GM18951 (cell line): ENCODE results near the gene HSP90B1.

Experiments
- POLR2A ChIP-seq: IDR thresholded peaks from 4 replicates; pipeline ENCODE4 v1.6.1; 2011; ENCODE audit warnings: mild to moderate bottlenecking; ENCODE audit not compliant: insufficient read length, insufficient read depth; ENCODE audit errors: extremely low read depth
- in situ Hi-C: fragments of 300-500 bp; cut with MboI; formaldehyde crosslinking; loops from one replicate; pipeline ENCODE4 v1.12.0; 2022; ENCODE audit warnings: low sequenced_read_pairs, mixed read lengths, inconsistent platforms; ENCODE audit not compliant: unreplicated experiment

The HSP90B1 gene

GRCh38 chr12:103948746-103949406 lies 18.7 kb downstream of the HSP90B1 start:
- in situ Hi-C loops = no loop called here
- TF ChIP-seq POLR2A = no peak

GRCh38 chr12:103952497-103952896 lies 22.3 kb downstream of the HSP90B1 start:
- in situ Hi-C loops = no loop called here
- no peak for TF ChIP-seq POLR2A

DNA sequence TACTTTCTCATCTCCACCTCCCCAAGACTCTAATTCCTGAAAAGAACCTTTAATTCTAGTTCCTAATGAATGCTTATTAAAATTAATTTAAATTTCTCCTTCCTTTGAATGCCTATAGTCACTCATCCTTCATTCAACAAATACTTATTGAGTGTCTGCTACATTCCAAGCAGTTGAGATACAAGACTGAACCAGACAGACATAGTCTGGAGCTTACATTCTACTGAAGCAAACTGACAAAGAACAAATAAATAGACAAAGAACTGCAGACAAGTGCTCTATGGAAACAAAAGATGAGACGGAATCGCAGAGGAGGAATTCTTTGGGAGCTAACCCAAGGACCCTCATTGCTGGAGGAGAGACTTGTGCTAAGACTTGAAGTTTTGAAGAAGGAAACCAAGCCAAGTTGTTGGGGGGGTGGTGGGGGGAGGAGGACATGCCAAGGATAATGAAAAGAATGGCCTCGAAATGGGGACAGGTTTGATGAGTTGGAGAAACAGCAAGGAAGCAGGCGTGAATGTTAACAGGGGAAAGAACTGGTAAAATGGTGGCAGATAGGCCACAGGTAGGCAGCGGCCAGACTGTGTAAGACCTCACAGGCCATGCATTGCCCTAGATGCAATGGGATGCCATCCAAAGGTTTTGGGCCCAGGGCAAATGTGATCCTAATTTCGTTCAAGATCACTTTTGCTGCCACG lies 25.8 kb downstream of the HSP90B1 start:
- no peak for TF ChIP-seq POLR2A
- in situ Hi-C loops = no loop called here

DNA sequence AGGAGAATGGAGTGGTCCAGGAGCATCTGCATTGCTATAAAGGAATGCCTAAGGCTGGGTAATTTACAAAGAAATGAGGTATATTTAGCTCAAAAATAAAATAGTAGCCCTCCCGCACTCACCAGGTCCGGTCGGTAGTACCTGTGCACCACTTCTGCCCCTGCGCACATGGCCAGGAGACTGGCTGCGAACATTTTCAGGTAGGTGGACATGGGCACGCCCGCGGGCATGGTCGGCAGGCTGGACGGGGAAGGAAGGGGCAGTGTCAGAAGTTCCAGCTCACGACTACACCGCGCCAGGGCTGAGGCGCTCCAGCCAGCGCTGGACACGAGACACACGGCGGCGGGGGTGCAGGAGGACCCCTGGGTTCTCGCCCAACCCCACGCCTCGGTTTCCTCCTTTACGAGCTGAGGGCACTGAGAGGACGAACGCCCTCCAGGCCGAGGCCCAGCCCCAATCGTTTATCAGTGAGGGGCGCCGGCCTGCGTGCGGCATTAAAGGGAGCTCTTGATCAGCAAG lies 26.4 kb downstream of the HSP90B1 start:
- no peak for TF ChIP-seq POLR2A
- in situ Hi-C loops = no loop called here

- in situ Hi-C loops = no loop called here
- TF ChIP-seq POLR2A = no peak
These were observed 27.7 kb downstream of the HSP90B1 start for GRCh38 chr12:103957865-103958388.

- no peak for TF ChIP-seq POLR2A
- in situ Hi-C loops = no loop called here
These were observed 28.4 kb downstream of the HSP90B1 start for GRCh38 chr12:103958621-103959020.

DNA sequence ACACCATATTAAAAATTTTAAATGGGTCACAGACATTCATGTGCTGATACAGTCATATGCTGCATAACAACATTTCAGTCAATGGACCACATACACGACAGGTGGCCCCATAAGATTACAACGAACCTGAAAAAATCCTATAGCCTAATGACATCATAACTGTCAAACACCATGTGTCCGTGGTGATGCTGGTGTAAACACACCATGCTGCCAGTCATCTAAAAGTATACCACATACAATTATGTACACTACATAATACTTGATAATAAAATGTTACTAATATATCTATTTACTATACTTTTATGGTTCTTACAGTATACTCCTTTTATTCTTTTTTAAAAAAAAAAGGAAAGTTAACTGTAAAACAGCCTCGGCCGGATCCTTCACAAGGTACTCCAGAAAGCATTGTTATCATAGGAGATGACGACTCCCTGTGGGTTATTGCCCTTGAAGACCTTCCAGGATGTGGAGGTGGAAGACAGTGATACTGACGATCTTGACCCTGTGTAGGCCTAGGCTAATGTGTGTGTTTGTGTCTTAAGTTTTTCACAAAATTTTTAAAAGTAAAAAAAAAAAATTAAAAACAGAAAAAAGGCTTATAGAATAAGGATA lies 30.5 kb downstream of the HSP90B1 start:
- in situ Hi-C loops = no loop called here
- TF ChIP-seq POLR2A = no peak

GRCh38 chr12:103962493-103962892 lies 32.3 kb downstream of the HSP90B1 start:
- in situ Hi-C loops = no loop called here
- TF ChIP-seq POLR2A = no peak

- TF ChIP-seq POLR2A = no peak
- in situ Hi-C loops = no loop called here
These were observed 34.6 kb downstream of the HSP90B1 start for GRCh38 chr12:103964805-103965204.

GRCh38 chr12:103965255-103965589 lies 35.0 kb downstream of the HSP90B1 start:
- TF ChIP-seq POLR2A = no peak
- in situ Hi-C loops = no loop called here

- in situ Hi-C loops = no loop called here
- TF ChIP-seq POLR2A = peak; percentile 95
These were observed 35.6 kb downstream of the HSP90B1 start, which contains the start of gene TDG for GRCh38 chr12:103965590-103966504. Gene TDG, plus strand, starts transcription at chr12:103965872. Its CDS starts 166 bp downstream, at chr12:103966038.

GRCh38 chr12:103966736-103967135 lies 36.5 kb downstream of the HSP90B1 start:
- no peak for TF ChIP-seq POLR2A
- in situ Hi-C loops = no loop called here

DNA sequence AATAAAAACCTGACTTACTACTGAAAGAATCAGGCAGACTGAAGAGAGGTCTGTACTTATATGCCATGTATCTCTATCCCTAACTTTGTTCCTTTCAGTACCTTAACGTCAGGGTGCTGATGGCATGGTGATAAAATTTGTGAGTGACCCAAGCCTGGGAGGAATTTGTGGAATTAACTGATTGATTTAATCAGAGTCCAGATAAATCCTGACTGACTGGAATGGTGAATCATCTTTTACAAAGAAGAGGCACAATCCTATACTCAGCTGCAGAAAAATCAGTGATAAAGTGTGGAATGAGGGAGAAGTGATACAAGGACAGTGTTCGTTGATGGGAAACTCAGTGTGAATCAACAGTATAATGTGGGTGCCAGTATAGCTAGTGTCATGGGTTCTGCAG lies 39.2 kb downstream of the HSP90B1 start:
- TF ChIP-seq POLR2A = no peak
- in situ Hi-C loops = no loop called here

GRCh38 chr12:103973909-103974308 lies 43.7 kb downstream of the HSP90B1 start:
- TF ChIP-seq POLR2A = no peak
- in situ Hi-C loops = no loop called here
